Epithelial cell of esophagus (primary cell): ENCODE measurements around the gene FBLN5.

Experiments
- DNase-seq: peaks from one replicate; pipeline ENCODE4 v3.0.0; 2010; ENCODE audit warnings: low read depth
- H3K4me3 ChIP-seq: 2 replicates; pipeline ENCODE4 v1.5.1; 2011; ENCODE audit warnings: mild to moderate bottlenecking, low read length, control low read depth
- TF ChIP-seq, protein P1 (sequence below): IDR thresholded peaks from 2 replicates; pipeline ENCODE4 v1.5.1; 2011; ENCODE audit warnings: low read depth, mild to moderate bottlenecking, low read length, control low read depth, inconsistent platforms; ENCODE audit not compliant: insufficient read depth; ENCODE audit errors: missing control alignments

The FBLN5 gene

DNA sequence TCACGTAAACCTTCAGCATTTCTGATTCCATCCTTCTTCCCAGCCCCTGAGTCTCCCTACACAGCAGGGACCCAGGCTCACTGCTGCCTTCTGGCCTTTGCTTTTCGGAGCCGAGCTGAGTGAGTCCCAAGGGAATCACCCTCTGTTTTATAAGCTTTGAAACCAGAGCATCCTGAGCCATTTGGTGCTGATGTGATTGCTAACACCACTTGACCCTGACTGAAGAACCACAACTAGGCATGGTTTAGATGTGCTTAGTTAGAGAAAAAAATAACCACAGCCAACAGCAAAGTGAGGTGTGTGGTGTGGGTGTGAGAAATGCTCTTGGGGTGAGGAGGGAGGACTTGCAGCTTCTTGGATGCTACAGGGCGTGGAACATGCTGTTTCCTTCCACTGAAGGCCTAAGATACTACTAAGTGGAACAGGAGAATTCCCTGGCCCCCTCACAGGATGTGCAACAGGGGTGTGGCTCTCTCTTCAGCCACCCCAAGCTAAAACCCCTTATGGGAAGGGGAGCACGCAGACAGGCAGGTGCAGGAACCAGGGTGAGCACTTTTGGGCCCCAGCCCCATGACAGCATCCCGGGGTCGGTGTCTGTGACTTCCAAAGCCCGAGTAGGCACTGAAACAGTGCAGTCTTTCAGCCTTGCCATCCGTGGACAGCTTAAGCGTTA is 80.0 kb downstream of the FBLN5 start, which contains the start of gene TC2N:
Gene TC2N (minus strand): TSS at position 221 of the 673 bp plus-strand sequence. CDS start 53,767 bp downstream, outside the sequence.
- DNase-seq: no peak
- TF ChIP-seq, protein P1, sequence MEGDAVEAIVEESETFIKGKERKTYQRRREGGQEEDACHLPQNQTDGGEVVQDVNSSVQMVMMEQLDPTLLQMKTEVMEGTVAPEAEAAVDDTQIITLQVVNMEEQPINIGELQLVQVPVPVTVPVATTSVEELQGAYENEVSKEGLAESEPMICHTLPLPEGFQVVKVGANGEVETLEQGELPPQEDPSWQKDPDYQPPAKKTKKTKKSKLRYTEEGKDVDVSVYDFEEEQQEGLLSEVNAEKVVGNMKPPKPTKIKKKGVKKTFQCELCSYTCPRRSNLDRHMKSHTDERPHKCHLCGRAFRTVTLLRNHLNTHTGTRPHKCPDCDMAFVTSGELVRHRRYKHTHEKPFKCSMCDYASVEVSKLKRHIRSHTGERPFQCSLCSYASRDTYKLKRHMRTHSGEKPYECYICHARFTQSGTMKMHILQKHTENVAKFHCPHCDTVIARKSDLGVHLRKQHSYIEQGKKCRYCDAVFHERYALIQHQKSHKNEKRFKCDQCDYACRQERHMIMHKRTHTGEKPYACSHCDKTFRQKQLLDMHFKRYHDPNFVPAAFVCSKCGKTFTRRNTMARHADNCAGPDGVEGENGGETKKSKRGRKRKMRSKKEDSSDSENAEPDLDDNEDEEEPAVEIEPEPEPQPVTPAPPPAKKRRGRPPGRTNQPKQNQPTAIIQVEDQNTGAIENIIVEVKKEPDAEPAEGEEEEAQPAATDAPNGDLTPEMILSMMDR: no peak
- H3K4me3 ChIP-seq: no peak within 1 kb of the TSS

DNA sequence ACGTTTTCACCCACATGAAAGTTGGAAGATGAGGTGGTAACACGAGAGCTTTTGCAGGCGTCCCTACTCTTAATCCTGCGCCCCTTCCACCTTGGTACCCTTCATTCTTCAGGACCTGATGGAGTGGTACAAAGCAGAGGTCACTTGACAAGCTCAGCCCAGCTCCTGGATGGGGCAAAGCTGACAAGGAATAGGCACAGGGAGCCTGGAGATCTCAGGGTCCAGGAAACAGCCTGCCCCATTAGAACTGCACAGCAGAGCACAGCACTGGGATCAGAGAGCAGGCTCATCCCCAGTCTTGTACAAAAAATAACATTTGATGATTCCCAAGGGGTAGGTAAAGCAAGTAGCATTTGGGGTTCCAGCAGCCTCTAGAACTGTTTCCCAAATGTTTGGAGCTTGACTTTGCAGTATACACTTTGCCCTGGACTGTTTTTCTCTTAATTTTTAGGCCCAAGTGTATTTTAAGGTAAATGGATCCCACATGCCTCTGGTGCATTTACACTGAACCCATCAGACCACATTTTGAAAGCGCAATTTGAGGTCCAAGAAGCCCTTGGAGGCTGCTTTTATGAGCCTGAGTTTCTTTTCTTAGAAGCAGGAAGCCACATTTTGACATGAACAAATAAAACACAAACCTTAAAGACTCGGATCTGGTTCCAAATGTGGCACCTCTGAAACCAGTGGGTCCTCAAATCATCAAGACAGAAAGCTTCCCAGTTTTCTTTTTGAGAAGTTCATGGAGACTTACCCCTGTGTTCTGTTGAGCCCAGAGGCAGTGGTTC is 80.8 kb downstream of the FBLN5 start:
- no peak overlapping the region for H3K4me3 ChIP-seq
- no peak for DNase-seq
- TF ChIP-seq, protein P1: no peak

GRCh38 chr14:91866061-91866460 is 81.4 kb downstream of the FBLN5 start:
- TF ChIP-seq, protein P1: no peak
- no peak for DNase-seq
- H3K4me3 ChIP-seq: no peak overlapping the region

DNA sequence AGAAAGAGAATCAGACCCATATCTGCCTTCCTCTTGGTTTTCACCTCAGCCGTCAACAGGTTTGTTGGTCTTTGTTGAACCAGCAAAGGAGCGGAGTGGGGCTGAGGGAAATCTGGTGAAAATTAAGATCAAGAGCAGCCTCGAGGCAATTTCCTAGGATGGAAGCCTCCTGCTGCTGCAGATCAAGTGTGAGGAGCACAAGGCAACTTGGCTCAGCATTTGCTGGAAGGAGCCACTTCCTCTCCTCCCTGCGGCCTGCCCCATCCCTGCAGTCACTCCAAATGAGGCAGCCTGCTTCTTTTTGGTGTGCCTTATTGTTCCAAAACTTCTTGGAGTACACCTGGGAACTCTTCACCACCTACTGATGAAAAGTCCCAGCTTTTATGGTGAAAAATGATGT is 85.1 kb downstream of the FBLN5 start:
- no peak for DNase-seq
- H3K4me3 ChIP-seq: no peak overlapping the region
- TF ChIP-seq, protein P1: no peak

DNA sequence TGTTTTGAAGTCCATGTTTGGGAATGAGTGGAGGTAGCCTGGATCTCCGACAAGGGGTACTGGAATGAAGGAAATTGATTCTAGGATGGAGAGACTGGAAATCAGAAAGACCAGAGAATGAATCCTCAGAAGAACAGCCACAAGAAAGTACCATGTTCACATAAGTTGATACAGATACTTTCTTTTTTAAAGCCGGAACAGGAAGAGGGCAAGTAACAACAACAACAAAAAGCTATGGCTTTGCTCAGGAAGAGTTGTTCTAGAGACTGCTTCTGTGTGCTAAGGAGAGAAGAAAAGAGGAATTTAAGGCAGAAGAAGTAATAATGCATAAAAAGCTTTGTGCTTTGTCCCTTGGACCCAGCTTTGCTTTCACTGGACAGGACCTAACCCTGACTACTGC is 86.4 kb downstream of the FBLN5 start:
- no peak overlapping the region for H3K4me3 ChIP-seq
- no peak for DNase-seq
- TF ChIP-seq, protein P1: no peak

- TF ChIP-seq, protein P1: no peak
- no peak overlapping the region for H3K4me3 ChIP-seq
- no peak for DNase-seq
Measured at GRCh38 chr14:91860238-91860637, 87.3 kb downstream of the FBLN5 start.
